ENCODE results near the gene PADI2. TPM values are rescaled to one million over a fixed set of nuclear protein-coding genes. Genes with fewer than 3 reads are reported as not detected.

The PADI2 gene
- total RNA-seq, 1 donor from 2014 or later: 0.28 TPM

DNA sequence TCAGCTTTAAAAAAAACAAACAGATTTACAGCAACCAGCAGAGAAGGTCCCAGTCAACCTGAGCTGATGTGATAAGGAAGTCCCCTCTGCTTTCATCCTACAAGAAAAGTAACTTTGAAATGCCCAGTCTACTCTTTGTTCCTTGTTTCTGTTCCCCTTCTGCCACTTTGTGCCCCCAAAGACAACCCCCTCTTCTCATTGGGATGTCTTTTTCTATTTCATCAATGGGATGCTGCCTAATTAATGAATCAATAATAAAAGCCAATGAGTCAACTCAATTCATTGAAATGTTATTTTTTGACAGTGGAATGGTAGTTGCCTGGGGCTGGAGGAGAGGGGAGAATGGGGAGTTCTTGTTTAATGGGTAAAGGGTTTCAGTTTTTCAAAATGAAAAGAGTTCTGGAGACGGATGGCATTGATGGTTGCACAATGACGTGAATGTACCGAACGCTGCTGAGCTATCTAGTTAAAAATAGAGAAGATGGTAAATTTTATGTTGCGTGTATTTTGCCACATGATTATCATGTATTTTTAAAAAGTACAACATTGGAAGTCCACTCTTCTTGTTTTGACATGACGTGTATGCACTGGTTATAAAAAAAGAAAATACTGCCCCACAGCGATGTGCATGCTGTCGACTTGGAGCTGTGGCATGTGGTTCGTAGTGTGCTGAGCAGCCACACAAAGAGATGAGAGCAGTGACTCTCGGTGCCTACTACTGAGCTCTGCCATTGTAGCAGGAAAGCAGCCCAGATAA, 22.4 kb upstream of the PADI2 start:
- no peaks in the 10 kb centered on the region for H3K9me3 Mint-ChIP-seq (ENCODE audit: unreplicated experiment)
- TF ChIP-seq, protein P1, sequence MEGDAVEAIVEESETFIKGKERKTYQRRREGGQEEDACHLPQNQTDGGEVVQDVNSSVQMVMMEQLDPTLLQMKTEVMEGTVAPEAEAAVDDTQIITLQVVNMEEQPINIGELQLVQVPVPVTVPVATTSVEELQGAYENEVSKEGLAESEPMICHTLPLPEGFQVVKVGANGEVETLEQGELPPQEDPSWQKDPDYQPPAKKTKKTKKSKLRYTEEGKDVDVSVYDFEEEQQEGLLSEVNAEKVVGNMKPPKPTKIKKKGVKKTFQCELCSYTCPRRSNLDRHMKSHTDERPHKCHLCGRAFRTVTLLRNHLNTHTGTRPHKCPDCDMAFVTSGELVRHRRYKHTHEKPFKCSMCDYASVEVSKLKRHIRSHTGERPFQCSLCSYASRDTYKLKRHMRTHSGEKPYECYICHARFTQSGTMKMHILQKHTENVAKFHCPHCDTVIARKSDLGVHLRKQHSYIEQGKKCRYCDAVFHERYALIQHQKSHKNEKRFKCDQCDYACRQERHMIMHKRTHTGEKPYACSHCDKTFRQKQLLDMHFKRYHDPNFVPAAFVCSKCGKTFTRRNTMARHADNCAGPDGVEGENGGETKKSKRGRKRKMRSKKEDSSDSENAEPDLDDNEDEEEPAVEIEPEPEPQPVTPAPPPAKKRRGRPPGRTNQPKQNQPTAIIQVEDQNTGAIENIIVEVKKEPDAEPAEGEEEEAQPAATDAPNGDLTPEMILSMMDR (IDR thresholded peaks at IDR 0.05; ENCODE audit: unreplicated experiment): no peak
- no peaks in the 10 kb centered on the region for H3K4me1 Mint-ChIP-seq (ENCODE audit: unreplicated experiment)
- no peaks in the 10 kb centered on the region for H3K36me3 Mint-ChIP-seq (ENCODE audit: low read depth, unreplicated experiment)
- DNase-seq (ENCODE audit: low spot score): no peak
- no peak overlapping the region for H3K4me3 Mint-ChIP-seq (ENCODE audit: unreplicated experiment)
- peaks cover 3% of the 10 kb centered on the region for H3K27me3 Mint-ChIP-seq (ENCODE audit: unreplicated experiment)
- H3K27ac Mint-ChIP-seq (ENCODE audit: unreplicated experiment): no peak overlapping the region

GRCh38 chr1:17140279-17140678, 21.0 kb upstream of the PADI2 start:
- TF ChIP-seq, protein P1 (IDR thresholded peaks at IDR 0.05; ENCODE audit: unreplicated experiment): no peak
- Mint-ChIP-seq H3K4me3 (ENCODE audit: unreplicated experiment) (no peak overlapping the region), H3K4me1 (ENCODE audit: unreplicated experiment) (no peaks in the 10 kb centered on the region), H3K27ac (ENCODE audit: unreplicated experiment) (no peak overlapping the region), H3K27me3 (ENCODE audit: unreplicated experiment) (peaks cover 3% of the 10 kb centered on the region), H3K9me3 (ENCODE audit: unreplicated experiment) (no peaks in the 10 kb centered on the region), H3K36me3 (ENCODE audit: low read depth, unreplicated experiment) (no peaks in the 10 kb centered on the region)
- no peak for DNase-seq (ENCODE audit: low spot score)

DNA sequence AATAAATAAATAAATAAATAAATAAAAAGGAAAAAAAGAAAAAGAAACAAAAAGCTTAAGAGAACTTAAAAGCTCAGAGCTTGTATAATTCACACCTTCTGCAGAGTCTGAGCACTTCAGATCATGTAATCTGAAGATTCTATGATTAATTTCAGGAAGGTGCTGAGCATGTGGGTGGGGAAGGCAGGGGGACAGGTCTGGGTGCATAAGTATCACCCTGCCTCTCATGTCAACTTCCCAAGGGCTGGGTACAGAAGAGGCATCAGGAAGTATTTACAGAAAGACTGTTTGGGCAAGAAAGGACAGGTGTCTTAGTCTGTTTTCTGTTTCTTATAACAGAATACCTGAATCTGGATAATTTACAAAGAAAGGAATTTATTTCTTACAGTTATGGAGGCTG, 20.4 kb upstream of the PADI2 start:
- Mint-ChIP-seq H3K4me1 (ENCODE audit: unreplicated experiment) (no peaks in the 10 kb centered on the region), H3K9me3 (ENCODE audit: unreplicated experiment) (no peaks in the 10 kb centered on the region), H3K36me3 (ENCODE audit: low read depth, unreplicated experiment) (no peaks in the 10 kb centered on the region), H3K27me3 (ENCODE audit: unreplicated experiment) (peaks cover 6% of the 10 kb centered on the region), H3K27ac (ENCODE audit: unreplicated experiment) (no peak overlapping the region), H3K4me3 (ENCODE audit: unreplicated experiment) (no peak overlapping the region)
- no peak for DNase-seq (ENCODE audit: low spot score)
- TF ChIP-seq, protein P1 (IDR thresholded peaks at IDR 0.05; ENCODE audit: unreplicated experiment): no peak

DNA sequence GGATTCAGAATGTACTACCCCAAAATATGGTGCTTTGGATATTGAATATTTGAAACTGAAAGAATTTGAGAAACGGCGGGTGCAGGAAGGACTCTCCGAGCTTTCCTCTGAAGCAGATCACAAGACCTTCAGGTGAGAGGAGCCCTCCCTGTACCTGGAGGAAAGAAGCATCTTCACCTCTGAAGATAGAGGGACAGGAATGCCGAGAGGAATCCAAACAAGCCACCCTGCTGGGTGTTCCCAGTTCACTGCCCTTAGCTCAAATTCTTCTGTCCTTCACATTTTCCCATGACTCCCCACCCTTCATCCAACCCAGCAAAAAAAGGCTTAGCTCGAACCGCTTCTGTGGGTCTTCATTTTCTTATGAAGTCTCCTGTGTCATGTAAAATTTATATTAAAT, 18.2 kb upstream of the PADI2 start:
- DNase-seq (ENCODE audit: low spot score): no peak
- Mint-ChIP-seq H3K27ac (ENCODE audit: unreplicated experiment) (no peak overlapping the region), H3K4me3 (ENCODE audit: unreplicated experiment) (no peak overlapping the region), H3K36me3 (ENCODE audit: low read depth, unreplicated experiment) (no peaks in the 10 kb centered on the region), H3K4me1 (ENCODE audit: unreplicated experiment) (no peaks in the 10 kb centered on the region), H3K27me3 (ENCODE audit: unreplicated experiment) (peaks cover 6% of the 10 kb centered on the region), H3K9me3 (ENCODE audit: unreplicated experiment) (no peaks in the 10 kb centered on the region)
- TF ChIP-seq, protein P1 (IDR thresholded peaks at IDR 0.05; ENCODE audit: unreplicated experiment): no peak

DNA sequence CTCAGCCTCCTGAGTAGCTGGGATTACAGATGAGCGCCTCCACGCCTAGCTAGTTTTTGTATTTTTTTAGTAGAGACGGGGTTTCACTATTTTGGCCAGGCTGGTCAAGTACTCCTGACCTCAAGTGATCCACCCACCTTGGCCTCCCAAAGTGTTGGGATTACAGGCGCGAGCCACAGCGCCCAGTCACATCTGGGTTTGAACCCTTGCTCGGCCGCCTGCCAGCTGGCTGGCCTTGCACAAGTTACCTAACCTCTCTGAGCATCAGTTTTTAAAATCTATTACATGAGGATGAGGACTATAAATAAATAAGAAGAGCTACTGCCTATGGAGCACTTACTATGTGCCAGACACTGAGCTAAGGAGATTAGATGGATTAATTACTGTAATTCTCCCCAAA, 17.7 kb upstream of the PADI2 start:
- Mint-ChIP-seq H3K4me1 (ENCODE audit: unreplicated experiment) (no peaks in the 10 kb centered on the region), H3K36me3 (ENCODE audit: low read depth, unreplicated experiment) (no peaks in the 10 kb centered on the region), H3K27ac (ENCODE audit: unreplicated experiment) (no peak overlapping the region), H3K9me3 (ENCODE audit: unreplicated experiment) (no peaks in the 10 kb centered on the region), H3K27me3 (ENCODE audit: unreplicated experiment) (peaks cover 6% of the 10 kb centered on the region), H3K4me3 (ENCODE audit: unreplicated experiment) (no peak overlapping the region)
- no peak for DNase-seq (ENCODE audit: low spot score)
- TF ChIP-seq, protein P1 (IDR thresholded peaks at IDR 0.05; ENCODE audit: unreplicated experiment): no peak
